GM12891 (cell line): Measurements from ENCODE around the gene SLC50A1.
A peak's percentile ranks its signal among the peaks of the same experiment; 100 is the strongest.
"Not testable (repeated sequence)": the region's sequence is repeated elsewhere in the genome, so short reads cannot be mapped to it uniquely, and the experiment has no call there.

Experiments
- DNase-seq: peaks from one replicate; pipeline ENCODE4 v3.0.0; 2011; ENCODE audit warnings: low spot score; ENCODE audit not compliant: insufficient read length
- FAIRE-seq: peaks from 2 replicates; lab custom pipeline; 2011; peaks lifted over from hg19 to GRCh38; lab: Jason Lieb, UNC
- PAX5 ChIP-seq: IDR thresholded peaks from 2 replicates; pipeline ENCODE4 v1.6.1; 2011; ENCODE audit warnings: low read length, moderate library complexity, mild to moderate bottlenecking; ENCODE audit not compliant: insufficient read depth, severe bottlenecking
- POLR2A ChIP-seq: IDR thresholded peaks from 2 replicates; pipeline ENCODE4 v1.6.1; 2011; ENCODE audit warnings: low read depth, low read length, control low read depth
- POLR2AphosphoS5 ChIP-seq: IDR thresholded peaks from 2 replicates; pipeline ENCODE4 v1.6.1; 2011; ENCODE audit warnings: low read depth, low read length, control low read depth
- POU2F2 ChIP-seq: IDR thresholded peaks from 2 replicates; pipeline ENCODE4 v1.6.1; 2011; ENCODE audit warnings: low read depth, mild to moderate bottlenecking, control low read depth, low read length, moderate library complexity
- SPI1 ChIP-seq: IDR thresholded peaks from 2 replicates; pipeline ENCODE4 v1.6.1; 2011; ENCODE audit warnings: low read depth, low read length, control low read depth
- TAF1 ChIP-seq: IDR thresholded peaks from 2 replicates; pipeline ENCODE4 v1.6.1; 2011; ENCODE audit warnings: low read depth, low read length, control low read depth

Gene SLC50A1

GRCh38 chr1:155166051-155166470 lies 30.4 kb downstream of the SLC50A1 start:
- TF ChIP-seq SPI1 (no peak), POLR2A (no peak), POU2F2 (no peak)
- FAIRE-seq (no peak), DNase-seq (no peak)

GRCh38 chr1:155166471-155167165 lies 31.0 kb downstream of the SLC50A1 start:
- TF ChIP-seq POU2F2 (no peak), SPI1 (no peak), POLR2A (no peak), PAX5 (no peak), POLR2AphosphoS5 (no peak), TAF1 (no peak)
- no peak for FAIRE-seq
- peak; percentile 6 for DNase-seq

- FAIRE-seq (peak; percentile 78), DNase-seq (peak; percentile 69)
- TF ChIP-seq POLR2A (no peak), POU2F2 (no peak), POLR2AphosphoS5 (no peak), SPI1 (no peak), PAX5 (no peak), TAF1 (no peak)
Measured at GRCh38 chr1:155167166-155168104, 31.8 kb downstream of the SLC50A1 start.

DNA sequence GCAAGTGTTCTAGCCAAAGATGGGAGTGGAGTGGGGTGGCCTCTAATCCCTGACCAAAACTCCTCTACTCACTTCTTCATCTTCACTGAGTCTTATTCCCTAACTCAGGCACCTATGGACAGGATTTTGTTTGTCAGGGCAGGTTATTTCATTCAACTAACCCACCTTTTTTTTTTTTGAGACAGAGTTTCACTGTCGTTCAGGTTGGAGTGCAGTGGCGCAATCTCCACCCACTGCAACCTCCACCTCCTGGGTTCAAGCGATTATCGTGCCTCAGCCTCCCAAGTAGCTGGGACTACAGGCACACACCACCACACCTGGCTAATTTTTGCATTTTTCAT lies 32.4 kb downstream of the SLC50A1 start:
- not testable (repeated sequence) for FAIRE-seq

DNA sequence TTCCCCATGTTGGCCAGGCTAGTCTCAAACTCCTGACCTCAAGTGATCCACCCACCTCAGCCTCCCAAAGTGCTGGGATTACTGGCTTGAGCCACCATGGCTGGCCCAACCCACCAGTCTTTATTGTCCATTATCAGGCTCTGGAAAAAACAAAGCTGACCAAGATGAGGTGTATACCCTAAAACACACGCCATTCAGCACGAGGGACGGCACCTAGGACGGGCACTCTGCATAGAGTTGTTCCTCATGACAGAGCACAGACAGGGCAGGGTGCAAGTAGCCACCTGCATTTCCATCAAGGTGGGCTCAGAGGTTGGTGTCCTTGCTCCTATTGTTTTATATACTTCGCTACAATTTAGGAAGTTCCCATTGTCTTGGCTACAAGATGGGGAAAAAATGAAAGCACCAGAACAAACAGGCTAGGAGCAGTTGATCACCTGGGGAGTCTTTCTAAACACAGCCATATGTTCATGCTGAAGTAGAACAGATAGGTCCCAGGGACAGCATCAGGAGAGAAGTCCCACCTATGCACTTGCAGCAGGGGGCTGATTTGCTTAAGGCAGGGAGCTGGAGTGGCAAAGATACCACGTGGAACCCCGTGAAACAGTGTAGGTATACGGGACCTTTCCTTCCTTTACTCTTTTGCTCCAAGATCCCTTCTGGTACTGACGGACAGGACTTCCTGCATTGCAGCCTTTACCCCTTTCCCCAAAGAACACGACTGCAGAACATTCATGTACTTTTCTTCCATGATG lies 33.0 kb downstream of the SLC50A1 start:
- no peak for DNase-seq
- FAIRE-seq: no peak
- no peak for TF ChIP-seq POLR2AphosphoS5
- no peak for TF ChIP-seq PAX5
- TF ChIP-seq SPI1: no peak
- no peak for TF ChIP-seq TAF1
- no peak for TF ChIP-seq POU2F2
- TF ChIP-seq POLR2A: no peak

More for the DNA sequence above, 32.4 kb downstream of the SLC50A1 start:
- DNase-seq: not testable (repeated sequence)

DNA sequence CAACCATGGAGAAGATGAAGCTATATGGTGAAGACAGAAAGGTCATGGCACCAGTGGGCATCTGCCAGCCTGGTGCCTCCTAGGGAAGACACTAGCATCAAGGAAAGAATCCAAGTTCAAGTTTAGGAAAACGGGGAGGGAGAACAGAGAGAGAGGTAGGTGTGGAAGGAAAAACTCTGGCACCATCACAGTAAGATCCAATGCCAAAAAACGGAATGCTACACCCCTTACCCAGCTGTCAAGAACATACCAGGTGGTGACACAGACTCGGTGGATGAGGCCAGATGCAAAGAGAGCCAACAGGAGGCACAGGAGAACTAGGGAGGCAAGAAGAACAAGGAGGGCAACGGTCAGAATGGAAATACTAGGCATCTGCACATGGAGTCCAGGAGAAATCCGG lies 33.9 kb downstream of the SLC50A1 start:
- no peak for TF ChIP-seq PAX5
- TF ChIP-seq POLR2A: no peak
- TF ChIP-seq POLR2AphosphoS5: no peak
- no peak for TF ChIP-seq SPI1
- TF ChIP-seq TAF1: no peak
- TF ChIP-seq POU2F2: no peak
- DNase-seq (no peak), FAIRE-seq (no peak)

DNA sequence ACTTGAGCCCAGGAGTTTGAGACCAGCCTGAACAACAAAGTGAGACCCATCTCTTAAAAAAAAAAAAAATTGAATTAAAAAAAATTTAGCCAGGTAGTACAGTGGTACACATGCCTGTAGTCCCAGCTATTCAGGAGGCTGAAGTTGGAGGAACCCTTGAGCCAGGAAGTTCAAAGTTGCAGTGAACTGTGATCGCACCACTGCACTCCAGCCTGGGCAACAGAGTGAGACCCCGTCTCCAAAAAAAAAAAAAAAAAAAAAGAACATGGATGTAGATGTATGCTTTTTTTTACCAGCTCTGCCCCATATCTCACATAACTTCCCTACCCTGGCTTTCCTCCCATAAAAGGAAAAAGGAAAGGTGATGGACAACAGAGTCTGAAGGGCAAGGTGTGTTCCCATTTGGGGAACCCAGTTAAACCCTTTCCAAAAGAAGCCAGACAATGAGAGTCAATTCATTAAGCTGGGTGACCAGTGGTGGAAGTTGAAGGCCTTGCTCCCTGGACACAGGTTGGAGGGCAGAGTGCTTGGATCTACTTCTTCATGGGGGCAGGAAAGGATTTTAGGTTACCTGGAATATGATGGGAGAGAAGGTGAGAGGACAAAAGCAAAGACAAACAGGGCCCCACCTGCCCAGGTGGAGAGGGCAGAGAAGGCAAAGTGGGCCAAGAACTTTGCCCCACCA lies 34.6 kb downstream of the SLC50A1 start:
- DNase-seq (no peak), FAIRE-seq (no peak)
- TF ChIP-seq SPI1: no peak
- no peak for TF ChIP-seq TAF1
- TF ChIP-seq PAX5: no peak

DNA sequence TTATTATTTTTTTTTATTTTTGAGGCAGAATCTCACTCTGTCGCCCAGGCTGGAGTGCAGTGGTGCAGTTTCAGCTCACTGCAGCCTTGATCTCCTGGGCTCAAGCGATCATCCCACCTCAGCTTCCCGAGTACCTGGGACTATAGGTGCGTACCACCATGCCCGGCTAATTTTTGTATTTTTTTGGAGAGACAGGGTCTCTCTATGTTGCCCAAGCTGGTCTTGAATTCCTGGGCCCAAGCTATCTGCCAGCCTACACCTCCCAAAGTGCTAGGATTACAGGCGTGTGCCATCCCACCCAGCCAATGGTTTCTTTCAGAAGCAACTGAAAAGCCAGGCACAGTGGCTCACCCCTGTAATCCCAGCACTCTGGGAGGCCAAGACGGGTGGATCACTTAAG lies 35.2 kb downstream of the SLC50A1 start:
- TF ChIP-seq SPI1 (no peak), POLR2AphosphoS5 (no peak), POLR2A (no peak), PAX5 (no peak), POU2F2 (no peak), TAF1 (no peak)
- FAIRE-seq: no peak

More for the DNA sequence above, 35.2 kb downstream of the SLC50A1 start:
- no peak for DNase-seq
